Osteocyte (in vitro differentiated cells): Measurements from ENCODE around the gene SCAMP2. TPM values are rescaled to one million over a fixed set of nuclear protein-coding genes. Genes with fewer than 3 reads are reported as not detected.
"Not testable (repeated sequence)": the region's sequence is repeated elsewhere in the genome, so short reads cannot be mapped to it uniquely, and the experiment has no call there.

Experiments
- DNase-seq: peaks from one replicate; pipeline ENCODE4 v3.0.0; 2021; ENCODE audit warnings: mixed read lengths; ENCODE audit not compliant: unreplicated experiment; ENCODE audit errors: extremely low spot score
- H3K27ac Mint-ChIP-seq: one replicate; pipeline ENCODE4 v1.8.0; 2021; ENCODE audit warnings: mild to moderate bottlenecking, mixed read lengths; ENCODE audit not compliant: unreplicated experiment
- H3K27me3 Mint-ChIP-seq: one replicate; pipeline ENCODE4 v1.8.0; 2021; ENCODE audit warnings: mixed read lengths; ENCODE audit not compliant: unreplicated experiment
- H3K36me3 Mint-ChIP-seq: one replicate; pipeline ENCODE4 v1.8.0; 2021; ENCODE audit warnings: mixed read lengths; ENCODE audit not compliant: unreplicated experiment
- H3K4me1 Mint-ChIP-seq: one replicate; pipeline ENCODE4 v1.8.0; 2021; ENCODE audit warnings: mixed read lengths; ENCODE audit not compliant: unreplicated experiment
- H3K4me3 Mint-ChIP-seq: one replicate; pipeline ENCODE4 v1.8.0; 2021; ENCODE audit warnings: mild to moderate bottlenecking, moderate library complexity, mixed read lengths; ENCODE audit not compliant: unreplicated experiment
- H3K9me3 Mint-ChIP-seq: one replicate; pipeline ENCODE4 v1.8.0; 2021; ENCODE audit warnings: mixed read lengths; ENCODE audit not compliant: unreplicated experiment
- total RNA-seq: library from RNA; stranded (reverse); gene quantifications from 2 replicates; pipeline ENCODE4 v1.2.1, GENCODE V29; 2021
- TF ChIP-seq, protein P1 (sequence below): fragments of 200-600 bp; sonication (generic); IDR thresholded peaks from 2 replicates; pipeline ENCODE4 v1.5.0; 2021; ENCODE audit warnings: antibody characterized with exemption, mild to moderate bottlenecking, moderate library complexity

The SCAMP2 gene
- total RNA-seq, 1 donor from 2014 or later = 73.4 TPM

- peak overlapping the region; percentile 85 for H3K27ac Mint-ChIP-seq
- peaks cover 22% of the 10 kb centered on the region for H3K4me1 Mint-ChIP-seq
- TF ChIP-seq, protein P1, sequence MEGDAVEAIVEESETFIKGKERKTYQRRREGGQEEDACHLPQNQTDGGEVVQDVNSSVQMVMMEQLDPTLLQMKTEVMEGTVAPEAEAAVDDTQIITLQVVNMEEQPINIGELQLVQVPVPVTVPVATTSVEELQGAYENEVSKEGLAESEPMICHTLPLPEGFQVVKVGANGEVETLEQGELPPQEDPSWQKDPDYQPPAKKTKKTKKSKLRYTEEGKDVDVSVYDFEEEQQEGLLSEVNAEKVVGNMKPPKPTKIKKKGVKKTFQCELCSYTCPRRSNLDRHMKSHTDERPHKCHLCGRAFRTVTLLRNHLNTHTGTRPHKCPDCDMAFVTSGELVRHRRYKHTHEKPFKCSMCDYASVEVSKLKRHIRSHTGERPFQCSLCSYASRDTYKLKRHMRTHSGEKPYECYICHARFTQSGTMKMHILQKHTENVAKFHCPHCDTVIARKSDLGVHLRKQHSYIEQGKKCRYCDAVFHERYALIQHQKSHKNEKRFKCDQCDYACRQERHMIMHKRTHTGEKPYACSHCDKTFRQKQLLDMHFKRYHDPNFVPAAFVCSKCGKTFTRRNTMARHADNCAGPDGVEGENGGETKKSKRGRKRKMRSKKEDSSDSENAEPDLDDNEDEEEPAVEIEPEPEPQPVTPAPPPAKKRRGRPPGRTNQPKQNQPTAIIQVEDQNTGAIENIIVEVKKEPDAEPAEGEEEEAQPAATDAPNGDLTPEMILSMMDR = no peak
- H3K27me3 Mint-ChIP-seq = no peaks in the 10 kb centered on the region
- no peaks in the 10 kb centered on the region for H3K9me3 Mint-ChIP-seq
- peaks cover 14% of the 10 kb centered on the region for H3K36me3 Mint-ChIP-seq
- peak overlapping the region; percentile 90 for H3K4me3 Mint-ChIP-seq
- no peak for DNase-seq
Measured at GRCh38 chr15:74890665-74890960, 17.4 kb upstream of the SCAMP2 start.

DNA sequence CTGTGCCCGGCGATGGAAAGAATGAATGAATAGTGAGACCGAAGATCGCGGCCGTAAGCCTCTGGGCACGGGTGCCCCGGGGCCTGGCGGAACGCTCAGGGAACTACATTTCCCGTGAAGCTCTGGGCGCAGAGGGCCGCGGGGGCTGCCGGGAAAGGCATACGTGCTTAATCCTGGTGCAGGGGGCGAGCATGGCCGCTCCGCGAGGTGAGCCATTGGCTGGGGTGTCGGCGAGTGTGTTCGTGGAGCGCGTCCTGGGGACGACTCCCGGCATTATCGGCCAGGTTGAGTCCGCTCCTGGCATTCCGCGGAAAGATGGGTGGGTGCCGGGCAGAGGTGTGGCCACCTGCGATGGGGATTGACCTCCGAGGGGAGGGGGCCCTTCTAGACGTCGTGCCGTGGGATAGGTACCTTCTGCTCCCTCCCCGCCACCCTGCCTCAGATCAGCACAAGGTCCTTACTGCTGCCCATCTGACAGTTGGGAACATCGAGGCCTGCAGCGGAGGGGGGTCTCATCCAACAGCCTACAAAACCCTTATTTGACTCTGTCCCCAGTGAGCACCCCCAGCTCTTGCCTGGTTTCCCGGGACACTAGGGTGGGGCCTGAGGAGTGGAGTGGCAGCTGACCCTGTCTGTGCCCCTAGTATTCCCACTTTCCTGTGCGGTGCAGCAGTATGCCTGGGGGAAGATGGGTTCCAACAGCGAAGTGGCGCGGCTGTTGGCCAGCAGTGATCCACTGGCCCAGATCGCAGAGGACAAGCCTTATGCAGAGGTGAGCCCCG lies 16.9 kb upstream of the SCAMP2 start, which contains the start of gene MPI:
TSS of gene MPI (plus strand) at position 160 of the 782 bp plus-strand sequence. CDS start at position 192, 32 bp downstream.
- Mint-ChIP-seq H3K36me3 (peaks cover 14% of the 10 kb centered on the region), H3K9me3 (no peaks in the 10 kb centered on the region), H3K4me3 (peak within 1 kb of the TSS; percentile 90), H3K27me3 (no peaks in the 10 kb centered on the region), H3K4me1 (peaks cover 22% of the 10 kb centered on the region), H3K27ac (peak within 1 kb of the TSS; percentile 85)
- TF ChIP-seq, protein P1 = no peak
- DNase-seq = peak; percentile 92

- no peaks in the 10 kb centered on the region for H3K9me3 Mint-ChIP-seq
Measured at GRCh38 chr15:74889390-74889882, 16.3 kb upstream of the SCAMP2 start.

GRCh38 chr15:74888716-74889115 lies 15.6 kb upstream of the SCAMP2 start:
- no peak overlapping the region for H3K4me3 Mint-ChIP-seq
- H3K4me1 Mint-ChIP-seq = peaks cover 22% of the 10 kb centered on the region
- H3K27ac Mint-ChIP-seq = no peak overlapping the region

More at GRCh38 chr15:74889390-74889882, 16.3 kb upstream of the SCAMP2 start:
- Mint-ChIP-seq H3K27me3 (no peaks in the 10 kb centered on the region), H3K4me3 (peak overlapping the region; percentile 90), H3K36me3 (peaks cover 14% of the 10 kb centered on the region), H3K4me1 (peaks cover 22% of the 10 kb centered on the region), H3K27ac (peak overlapping the region; percentile 85)
- TF ChIP-seq, protein P1 = no peak
- DNase-seq = no peak

GRCh38 chr15:74887537-74888193 lies 14.5 kb upstream of the SCAMP2 start:
- H3K9me3 Mint-ChIP-seq, H3K27me3 Mint-ChIP-seq: not testable (repeated sequence)

More at GRCh38 chr15:74888716-74889115, 15.6 kb upstream of the SCAMP2 start:
- H3K27me3 Mint-ChIP-seq = no peaks in the 10 kb centered on the region
- H3K36me3 Mint-ChIP-seq = peaks cover 13% of the 10 kb centered on the region
- no peak for DNase-seq
- TF ChIP-seq, protein P1 = no peak
- H3K9me3 Mint-ChIP-seq = no peaks in the 10 kb centered on the region

More at GRCh38 chr15:74887537-74888193, 14.5 kb upstream of the SCAMP2 start:
- not testable (repeated sequence) for DNase-seq, H3K4me3 Mint-ChIP-seq, H3K36me3 Mint-ChIP-seq, H3K27ac Mint-ChIP-seq
- H3K4me1 Mint-ChIP-seq = peaks cover 18% of the 10 kb centered on the region
